Vagina (tissue), 2 donors: Measurements from ENCODE around the gene DDX20. TPM values are rescaled to one million over a fixed set of nuclear protein-coding genes. Genes with fewer than 3 reads are reported as not detected.

Source experiments
- DNase-seq, 2 donors: peaks; one replicate each; pipeline ENCODE4 v3.0.0-alpha.2; 2017; ENCODE audit errors: extremely low spot score in 2 of 2
- H3K27ac ChIP-seq: fragments of 200-600 bp; sonication (generic); one replicate; pipeline ENCODE4 v1.5.1; 2019
- H3K27me3 ChIP-seq: fragments of 200-600 bp; sonication (generic); one replicate; pipeline ENCODE4 v1.5.1; 2019
- H3K36me3 ChIP-seq, 2 donors: fragments of 200-600 bp; sonication (generic); one replicate each; pipeline ENCODE4 v1.5.1; 2017 to 2019
- H3K4me1 ChIP-seq: fragments of 200-600 bp; sonication (generic); one replicate; pipeline ENCODE4 v1.5.1; 2019
- H3K4me3 ChIP-seq, 2 donors: fragments of 200-600 bp; sonication (generic); 1 replicate in 1 of 2; 2 replicates in 1 of 2; pipeline ENCODE4 v1.5.1; 2016 to 2019
- H3K9me3 ChIP-seq: fragments of 200-600 bp; sonication (generic); one replicate; pipeline ENCODE4 v1.5.1; 2019
- CTCF ChIP-seq, 3 experiments: fragments of 450-650 bp in 2 of 3; fragments of 200-600 bp in 1 of 3; sonication (generic) in 1 of 3; IDR thresholded peaks; one replicate each; pipeline ENCODE4 v1.5.1; 2017 to 2019; ENCODE audit warnings: antibody characterized with exemption in 3 of 3, mild to moderate bottlenecking in 2 of 3, moderate library complexity in 2 of 3
- POLR2A ChIP-seq, 2 donors: fragments of 450-650 bp; IDR thresholded peaks; one replicate each; pipeline ENCODE4 v1.6.1; 2017; ENCODE audit warnings: antibody characterized with exemption in 2 of 2, mild to moderate bottlenecking in 2 of 2, moderate library complexity in 2 of 2
- POLR2AphosphoS5 ChIP-seq, 2 donors: sonication (generic); formaldehyde crosslinking; IDR thresholded peaks; one replicate each; pipeline ENCODE4 v1.9.0; 2017; ENCODE audit warnings: antibody characterized with exemption in 2 of 2, mild to moderate bottlenecking in 2 of 2, low read depth in 1 of 2; ENCODE audit not compliant: insufficient read depth in 1 of 2
- intact Hi-C: fragments of 100-400 bp; cut with DNase I; formaldehyde crosslinking; loops from one replicate; pipeline ENCODE4 v1.15.1; 2023
- total RNA-seq: library from RNA; depleted of rRNA; stranded (reverse); fragments of >200 nt; gene quantifications from one replicate; pipeline ENCODE4 v1.2.3, GENCODE V29; 2016

The DDX20 gene
- total RNA-seq, 1 donor from 2014 or later = 16.2 TPM

DNA sequence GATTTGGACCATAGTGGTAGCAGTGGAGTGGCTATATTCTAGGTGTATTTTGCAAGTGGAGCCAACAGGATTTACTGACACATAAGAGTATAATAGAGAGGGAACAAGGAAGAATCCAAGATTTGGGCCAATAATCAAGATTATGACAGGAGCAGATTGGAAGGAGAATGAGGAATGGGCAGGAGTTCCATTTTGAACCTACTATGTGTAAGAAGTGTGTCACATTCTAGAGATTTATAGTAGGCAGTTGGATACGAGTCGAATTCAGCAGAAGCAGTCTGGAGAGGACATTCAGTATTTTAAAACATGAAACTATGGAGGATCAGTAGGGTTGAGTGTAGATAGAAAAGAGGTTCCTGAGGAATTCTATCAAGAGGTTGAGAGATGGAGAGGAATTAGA, 38.3 kb upstream of the DDX20 start:
- Histone ChIP-seq H3K9me3 (no peaks in the 10 kb centered on the region), H3K27ac (no peak overlapping the region), H3K4me3 (no peak overlapping the region), H3K27me3 (no peaks in the 10 kb centered on the region), H3K36me3 (no peaks in the 10 kb centered on the region), H3K4me1 (peaks cover 28% of the 10 kb centered on the region)
- intact Hi-C loops = loop anchor here (2.0 to 10.0 kb wide), 2 partner anchors 23 to 47 kb away; no protein-coding TSS in a partner anchor
- TF ChIP-seq POLR2A (IDR thresholded peaks at IDR 0.05) = no peak
- DNase-seq = no peak

- Histone ChIP-seq H3K27me3 (no peaks in the 10 kb centered on the region), H3K9me3 (no peaks in the 10 kb centered on the region), H3K36me3 (no peaks in the 10 kb centered on the region), H3K27ac (no peak overlapping the region), H3K4me1 (peaks cover 43% of the 10 kb centered on the region), H3K4me3 (no peak overlapping the region)
- intact Hi-C loops = loop anchor here (10.0 kb wide), 1 partner anchor 46 kb away; no protein-coding TSS in a partner anchor
- no peak for DNase-seq
- no peak for TF ChIP-seq CTCF (IDR thresholded peaks at IDR 0.05)
- no peak for TF ChIP-seq POLR2A (IDR thresholded peaks at IDR 0.05)
- no peak for TF ChIP-seq POLR2AphosphoS5 (IDR thresholded peaks at IDR 0.05; ENCODE audit: insufficient read depth in 1 of 2, low read depth in 1 of 2)
Observed at GRCh38 chr1:111719135-111719534, 36.6 kb upstream of the DDX20 start.

GRCh38 chr1:111719674-111720132, 36.0 kb upstream of the DDX20 start:
- intact Hi-C loops = loop anchor here (10.0 kb wide), 1 partner anchor 45 kb away; no protein-coding TSS in a partner anchor
- no peaks in the 10 kb centered on the region for H3K36me3 ChIP-seq
- TF ChIP-seq CTCF (IDR thresholded peaks at IDR 0.05) (no peak), POLR2AphosphoS5 (IDR thresholded peaks at IDR 0.05; ENCODE audit: insufficient read depth in 1 of 2, low read depth in 1 of 2) (no peak), POLR2A (IDR thresholded peaks at IDR 0.05) (no peak)
- no peak for DNase-seq
- no peaks in the 10 kb centered on the region for H3K9me3 ChIP-seq
- no peak overlapping the region for H3K4me3 ChIP-seq
- peaks cover 45% of the 10 kb centered on the region for H3K4me1 ChIP-seq
- no peaks in the 10 kb centered on the region for H3K27me3 ChIP-seq
- no peak overlapping the region for H3K27ac ChIP-seq

DNA sequence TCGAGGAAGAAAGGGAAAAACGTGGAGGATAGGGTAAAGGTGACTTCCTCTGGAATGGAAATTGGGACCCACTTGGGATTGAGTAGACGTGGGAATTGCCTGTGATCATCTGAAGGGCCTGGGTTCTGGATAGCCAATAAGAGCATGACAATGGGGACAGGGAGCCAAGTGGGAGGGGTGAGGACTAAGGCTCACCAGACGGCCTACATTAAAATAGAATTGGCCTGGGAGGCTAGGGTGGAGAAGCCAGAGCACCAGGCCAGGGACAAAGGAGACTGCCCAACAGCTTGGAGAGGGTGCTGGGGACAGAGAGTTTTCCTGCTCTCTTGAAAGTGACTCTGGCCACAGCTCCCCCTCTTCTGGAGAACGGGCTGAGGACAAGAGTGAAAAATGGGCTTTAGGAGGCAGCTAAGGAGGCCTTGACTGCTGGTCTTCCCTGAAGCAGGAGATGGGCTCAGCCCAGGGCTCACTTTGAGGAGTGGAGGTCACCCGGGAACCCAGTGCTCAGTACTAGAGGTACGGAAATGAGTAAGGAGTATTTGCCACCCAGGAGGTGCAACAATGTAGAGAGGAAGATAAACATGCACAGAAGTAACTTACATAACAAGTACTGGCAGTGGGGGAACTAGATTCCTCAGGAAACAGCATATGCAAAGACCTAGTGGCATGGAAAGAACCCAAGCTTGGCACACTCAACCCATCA, 35.3 kb upstream of the DDX20 start:
- intact Hi-C loops = no loop called here
- H3K4me3 ChIP-seq = no peak overlapping the region
- TF ChIP-seq CTCF (IDR thresholded peaks at IDR 0.05) (no peak), POLR2A (IDR thresholded peaks at IDR 0.05) (no peak), POLR2AphosphoS5 (IDR thresholded peaks at IDR 0.05; ENCODE audit: insufficient read depth in 1 of 2, low read depth in 1 of 2) (no peak)
- H3K9me3 ChIP-seq = no peaks in the 10 kb centered on the region
- no peaks in the 10 kb centered on the region for H3K27me3 ChIP-seq
- H3K36me3 ChIP-seq = no peaks in the 10 kb centered on the region
- peaks cover 52% of the 10 kb centered on the region for H3K4me1 ChIP-seq
- peak overlapping the region; percentile 0 for H3K27ac ChIP-seq
- no peak for DNase-seq

DNA sequence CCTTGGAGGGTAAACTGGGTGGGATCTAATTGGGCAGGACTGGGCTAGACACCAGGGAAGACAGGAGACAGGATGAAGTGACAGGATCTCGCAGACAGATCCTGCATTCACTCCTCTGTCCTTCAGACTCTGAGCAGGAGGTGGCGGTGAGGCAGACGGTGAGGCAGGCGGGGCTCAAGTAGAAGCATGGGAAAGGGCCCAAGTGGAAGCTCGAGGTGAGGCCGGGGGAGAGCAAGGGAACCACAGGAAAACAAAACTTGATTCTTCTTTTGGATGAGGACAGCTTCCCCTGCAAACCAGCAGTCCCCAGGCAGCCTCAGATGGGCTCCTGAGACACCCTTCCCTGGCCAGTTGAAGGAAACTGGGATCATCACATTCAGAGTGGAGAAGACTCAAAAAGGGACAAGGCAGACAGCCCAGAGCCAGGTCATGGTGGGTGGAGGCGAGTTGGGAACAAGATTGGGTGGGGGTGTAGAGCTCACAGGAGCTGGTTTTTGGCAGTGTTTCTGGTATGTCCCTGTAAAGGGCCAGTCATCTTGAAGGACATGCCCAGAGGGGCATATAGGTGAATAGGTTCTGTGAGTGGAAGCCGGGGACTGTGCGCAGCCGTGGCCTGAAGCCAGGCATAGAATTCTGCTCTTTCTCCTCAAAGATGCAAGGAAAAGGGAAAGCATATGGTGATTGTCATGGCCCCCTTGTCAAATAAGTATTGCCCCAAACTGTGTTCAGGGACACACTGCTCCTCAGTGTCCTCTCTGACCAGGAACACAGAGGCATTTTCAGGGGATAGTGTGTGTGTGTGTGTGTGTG, 34.5 kb upstream of the DDX20 start:
- Histone ChIP-seq H3K36me3 (no peaks in the 10 kb centered on the region), H3K27me3 (no peaks in the 10 kb centered on the region), H3K4me1 (peaks cover 55% of the 10 kb centered on the region), H3K9me3 (no peaks in the 10 kb centered on the region), H3K4me3 (no peak overlapping the region), H3K27ac (peak overlapping the region; percentile 0)
- DNase-seq = no peak
- no peak for TF ChIP-seq CTCF (IDR thresholded peaks at IDR 0.05)
- TF ChIP-seq POLR2A (IDR thresholded peaks at IDR 0.05) = no peak
- TF ChIP-seq POLR2AphosphoS5 (IDR thresholded peaks at IDR 0.05; ENCODE audit: insufficient read depth in 1 of 2, low read depth in 1 of 2) = no peak
- intact Hi-C loops = no loop called here
